Keratinocyte (primary cell): ENCODE results near the gene ECT2L. TPM values are rescaled to one million over a fixed set of nuclear protein-coding genes. Genes with fewer than 3 reads are reported as not detected.
A peak's percentile ranks its signal among the peaks of the same experiment; 100 is the strongest.

ENCODE experiments used
- DNase-seq: peaks from one replicate; pipeline ENCODE4 v3.0.0-alpha.2; 2011; ENCODE audit warnings: low read depth, missing footprints, low spot score
- FAIRE-seq: peaks from 2 replicates; lab custom pipeline; 2011; peaks lifted over from hg19 to GRCh38; lab: Jason Lieb, UNC
- H2AFZ ChIP-seq: 2 replicates; pipeline ENCODE4 v1.6.0; 2012; ENCODE audit warnings: low read length, control low read depth, inconsistent platforms; ENCODE audit not compliant: control insufficient read depth
- H3K27ac ChIP-seq: 2 replicates; pipeline ENCODE4 v1.5.1; 2011; ENCODE audit warnings: low read length; ENCODE audit not compliant: control insufficient read depth, insufficient read depth
- H3K27me3 ChIP-seq: 3 replicates; pipeline ENCODE4 v1.6.0; 2011; ENCODE audit warnings: low read length; ENCODE audit not compliant: control insufficient read depth, insufficient read depth; ENCODE audit errors: extremely low read depth
- H3K36me3 ChIP-seq, 2 experiments: 2 replicates in 1 of 2; 3 replicates in 1 of 2; pipeline ENCODE4 v1.5.1; 2011; ENCODE audit warnings: low read length in 2 of 2, mild to moderate bottlenecking in 1 of 2; ENCODE audit not compliant: control insufficient read depth in 2 of 2, insufficient read depth in 2 of 2; ENCODE audit errors: extremely low read depth in 1 of 2
- H3K4me1 ChIP-seq: 3 replicates; pipeline ENCODE4 v1.5.1; 2011; ENCODE audit warnings: low read length; ENCODE audit not compliant: control insufficient read depth, insufficient read depth; ENCODE audit errors: extremely low read depth
- H3K4me2 ChIP-seq: 3 replicates; pipeline ENCODE4 v1.6.0; 2011; ENCODE audit warnings: low read depth, low read length; ENCODE audit not compliant: control insufficient read depth, insufficient read depth; ENCODE audit errors: extremely low read depth
- H3K4me3 ChIP-seq, 3 experiments: fragments of 200-600 bp in 1 of 3; sonication (generic) in 1 of 3; 2 replicates in 2 of 3; 3 replicates in 1 of 3; pipeline ENCODE4 v1.5.1; 2011 to 2016; ENCODE audit warnings: low read length in 3 of 3, mild to moderate bottlenecking in 3 of 3, control low read depth in 2 of 3, inconsistent platforms in 1 of 3, low read depth in 1 of 3, mixed read lengths in 1 of 3, mixed run types in 1 of 3, moderate library complexity in 1 of 3; ENCODE audit not compliant: control insufficient read depth in 2 of 3, insufficient read depth in 2 of 3; ENCODE audit errors: extremely low read depth in 1 of 3
- H3K79me2 ChIP-seq: 2 replicates; pipeline ENCODE4 v1.6.0; 2012; ENCODE audit warnings: low read length; ENCODE audit not compliant: control insufficient read depth, insufficient read depth
- H3K9ac ChIP-seq: 3 replicates; pipeline ENCODE4 v1.6.0; 2011; ENCODE audit warnings: low read length; ENCODE audit not compliant: control insufficient read depth, insufficient read depth; ENCODE audit errors: extremely low read depth
- H3K9me1 ChIP-seq: 3 replicates; pipeline ENCODE4 v1.6.0; 2011; ENCODE audit warnings: low read length; ENCODE audit not compliant: control insufficient read depth, insufficient read depth; ENCODE audit errors: extremely low read depth
- H3K9me3 ChIP-seq: 2 replicates; pipeline ENCODE4 v1.5.1; 2012; ENCODE audit warnings: low read depth, low read length; ENCODE audit not compliant: control insufficient read depth
- H4K20me1 ChIP-seq: 3 replicates; pipeline ENCODE4 v1.6.0; 2011; ENCODE audit warnings: low read length; ENCODE audit not compliant: control insufficient read depth, insufficient read depth; ENCODE audit errors: extremely low read depth
- CTCF ChIP-seq, 3 experiments: IDR thresholded peaks in 1 of 3; conservative IDR thresholded peaks in 1 of 3; optimal IDR thresholded peaks in 1 of 3; 2 replicates in 2 of 3; 3 replicates in 1 of 3; pipeline versions ENCODE3 to v1.5.1; 2011; ENCODE audit warnings: low read length in 3 of 3, mild to moderate bottlenecking in 3 of 3, moderate library complexity in 2 of 3, control low read depth in 1 of 3, inconsistent platforms in 1 of 3; ENCODE audit not compliant: insufficient read depth in 2 of 3; ENCODE audit errors: extremely low read depth in 1 of 3
- EZH2 ChIP-seq: IDR thresholded peaks from one replicate; pipeline ENCODE4 v1.6.1; 2012; ENCODE audit warnings: inconsistent platforms, mild to moderate bottlenecking, low read length, moderate library complexity
- dilution Hi-C: fragments of 300-500 bp; cut with MboI; formaldehyde crosslinking; loops from one replicate; pipeline ENCODE4 v1.7.0; 2020; ENCODE audit warnings: low sequenced_read_pairs; ENCODE audit not compliant: extremely low pct_ligation_motif_present
- polyA plus RNA-seq, 5 experiments: library from polyadenylated mRNA; depleted of rRNA in 3 of 5; stranded (reverse) in 3 of 5; stranded (forward) in 1 of 5; unstranded in 1 of 5; fragments of >200 nt; gene quantifications; 1 replicate in 1 of 5; 2 replicates in 3 of 5; 3 replicates in 1 of 5; pipeline versions ENCODE4 v1.2.1 to v1.2.3, GENCODE V29; 2011 to 2012; ENCODE audit warnings: missing spikeins in 2 of 5, low read depth in 1 of 5, low replicate concordance in 1 of 5

The ECT2L gene
- polyA plus RNA-seq, 1 donor (not counting 4 experiments of a cell fraction or from before 2014, with no cell fraction given) = 0.01 TPM

GRCh38 chr6:138914701-138915100 is 118.8 kb downstream of the ECT2L start:
- no peaks in the 10 kb centered on the region for H3K27me3 ChIP-seq
- H3K9ac ChIP-seq = peak overlapping the region; percentile 5
- TF ChIP-seq EZH2 (no peak), CTCF (optimal IDR thresholded peaks at IDR 0.05 in 1 of 3, IDR thresholded peaks at IDR 0.05 in 1 of 3, conservative IDR thresholded peaks at IDR 0.05 in 1 of 3; ENCODE audit: extremely low read depth in 1 of 3, insufficient read depth in 2 of 3, low read length in 3 of 3) (no peak)
- DNase-seq = peak; percentile 46
- H3K9me1 ChIP-seq = no peaks in the 10 kb centered on the region
- peak; percentile 55 for FAIRE-seq
- H2AFZ ChIP-seq = no peak overlapping the region
- dilution Hi-C loops = no loop called here
- H3K4me1 ChIP-seq = peaks cover 11% of the 10 kb centered on the region
- H3K27ac ChIP-seq = peak overlapping the region; percentile 64
- no peaks in the 10 kb centered on the region for H3K9me3 ChIP-seq
- peak overlapping the region; percentile 26 for H3K4me2 ChIP-seq
- no peaks in the 10 kb centered on the region for H3K79me2 ChIP-seq
- peak overlapping the region in 1 of 3 experiments; percentile 30 for H3K4me3 ChIP-seq
- no peaks in the 10 kb centered on the region for H4K20me1 ChIP-seq
- H3K36me3 ChIP-seq = peaks cover 23 to 24% of the 10 kb centered on the region in 2 experiments

GRCh38 chr6:138920906-138921305 is 125.0 kb downstream of the ECT2L start:
- H3K36me3 ChIP-seq = peaks cover 9 to 12% of the 10 kb centered on the region in 2 experiments
- no peak for FAIRE-seq
- dilution Hi-C loops = no loop called here

More at GRCh38 chr6:138920906-138921305, 125.0 kb downstream of the ECT2L start:
- TF ChIP-seq CTCF (optimal IDR thresholded peaks at IDR 0.05 in 1 of 3, IDR thresholded peaks at IDR 0.05 in 1 of 3, conservative IDR thresholded peaks at IDR 0.05 in 1 of 3; ENCODE audit: extremely low read depth in 1 of 3, insufficient read depth in 2 of 3, low read length in 3 of 3) (no peak), EZH2 (no peak)
- Histone ChIP-seq H3K27ac (no peak overlapping the region), H3K9ac (no peak overlapping the region), H3K4me3 (no peak overlapping the region), H3K9me1 (no peaks in the 10 kb centered on the region), H3K4me2 (no peak overlapping the region), H4K20me1 (no peaks in the 10 kb centered on the region), H3K9me3 (no peaks in the 10 kb centered on the region), H2AFZ (no peak overlapping the region), H3K4me1 (no peaks in the 10 kb centered on the region), H3K79me2 (no peaks in the 10 kb centered on the region), H3K27me3 (no peaks in the 10 kb centered on the region)
- DNase-seq = no peak
